Right lobe of liver (tissue), 6 donors: ENCODE data around the gene SLU7. TPM values are rescaled to one million over a fixed set of nuclear protein-coding genes. Genes with fewer than 3 reads are reported as not detected.

Experiments
- ATAC-seq, 4 donors: fragments of 200-7000 bp; cut with Tn5 transposase; one replicate each; pipeline ENCODE4 v1.9.1; 2020; ENCODE audit warnings: mild to moderate bottlenecking in 4 of 4, moderate library complexity in 4 of 4
- DNase-seq, 3 donors: peaks; one replicate each; pipeline ENCODE4 v3.0.0-alpha.2; 2020
- H3K27ac ChIP-seq, 3 donors: fragments of 200-600 bp; one replicate each; pipeline ENCODE4 v1.8.0; 2022
- H3K27me3 ChIP-seq, 2 donors: fragments of 200-600 bp; one replicate each; pipeline ENCODE4 v1.8.0; 2022
- H3K36me3 ChIP-seq, 4 donors: fragments of 200-600 bp; sonication (generic) in 1 of 4; one replicate each; pipeline versions ENCODE4 v1.5.1 to v1.8.0; 2017 to 2022; ENCODE audit warnings: control low read depth in 1 of 4
- H3K4me1 ChIP-seq, 4 donors: fragments of 200-600 bp; sonication (generic) in 1 of 4; one replicate each; pipeline versions ENCODE4 v1.5.1 to v1.8.0; 2017 to 2022; ENCODE audit warnings: control low read depth in 1 of 4
- H3K4me3 ChIP-seq, 3 donors: fragments of 200-600 bp; one replicate each; pipeline ENCODE4 v1.8.0; 2022
- H3K9me3 ChIP-seq, 4 donors: fragments of 200-600 bp; sonication (generic) in 1 of 4; one replicate each; pipeline versions ENCODE4 v1.5.1 to v1.8.0; 2017 to 2022; ENCODE audit warnings: control low read depth in 1 of 4
- POLR2A ChIP-seq: fragments of 450-650 bp; IDR thresholded peaks from one replicate; pipeline ENCODE4 v1.6.1; 2017; ENCODE audit warnings: antibody characterized with exemption, mild to moderate bottlenecking
- WGBS: methylation state at CpG from one replicate; pipeline ENCODE4 v1.1.6; 2018; ENCODE audit warnings: low coverage, low lambda C conversion rate; ENCODE audit not compliant: insufficient coverage; ENCODE audit errors: missing lambda C conversion rate; 5-methylcytosine and 5-hydroxymethylcytosine counted together
- intact Hi-C, 2 donors: fragments of 100-400 bp; cut with DNase I; formaldehyde crosslinking; loops; one replicate each; pipeline versions ENCODE4 v1.11.2 to v1.14.1; 2022
- total RNA-seq, 6 experiments: library from RNA; depleted of rRNA in 2 of 6; stranded (reverse); fragments of >200 nt in 2 of 6; fragmentation: NEBNext Ultra II Directional in 3 of 6; extraction: Animal tissue kit (Norgen Biotek cat#: 25700) in 3 of 6; gene quantifications; one replicate each; pipeline versions ENCODE4 v1.1.0 to v1.2.4, GENCODE V29; 2016 to 2023
- TF ChIP-seq, protein P1 (sequence below), 4 donors: fragments of 200-600 bp in 3 of 4; fragments of 450-650 bp in 1 of 4; IDR thresholded peaks; one replicate each; pipeline versions ENCODE4 v1.5.1 to v1.8.0; 2016 to 2022; ENCODE audit warnings: antibody characterized with exemption in 4 of 4, mild to moderate bottlenecking in 2 of 4
- donor health status: DM: no; HTN: yes; CAD: no.
- donor health status: DM: no; HTN: no; CAD: no.
- donor health status: DM: no; HTN: no; CAD: no.
- donor health status: DM: no; HTN: yes; CAD: no.
- donor health status: DM: no; HTN: yes; CAD: no.

The SLU7 gene
- total RNA-seq, 6 experiments from 2014 or later, result 11.6 to 19.4 (median 17.0) TPM

DNA sequence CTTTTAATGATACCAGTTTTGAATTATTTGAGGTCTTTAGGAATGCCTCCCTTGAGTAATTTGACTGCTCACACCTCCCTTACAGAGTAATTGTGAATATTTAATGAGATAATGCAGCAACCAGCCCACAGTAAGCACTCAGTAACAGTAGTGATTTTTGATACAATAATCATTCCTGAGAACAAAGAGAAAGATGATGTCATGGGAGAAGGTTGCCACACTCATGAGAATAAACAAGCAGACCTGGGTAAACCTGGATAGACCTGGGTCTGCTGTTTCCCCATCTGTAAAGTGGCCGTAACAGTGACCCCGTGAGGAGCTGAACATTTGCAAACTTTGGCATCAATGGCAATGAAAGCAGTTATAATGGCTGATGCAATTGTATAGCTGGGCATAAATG lies 52.7 kb downstream of the SLU7 start:
- Histone ChIP-seq H3K36me3 (no peaks in the 10 kb centered on the region), H3K4me1 (peaks cover 0 to 8% (median 0%) of the 10 kb centered on the region in 4 donors), H3K4me3 (no peak overlapping the region), H3K27ac (no peak overlapping the region), H3K27me3 (no peaks in the 10 kb centered on the region), H3K9me3 (no peaks in the 10 kb centered on the region)
- TF ChIP-seq, protein P1, sequence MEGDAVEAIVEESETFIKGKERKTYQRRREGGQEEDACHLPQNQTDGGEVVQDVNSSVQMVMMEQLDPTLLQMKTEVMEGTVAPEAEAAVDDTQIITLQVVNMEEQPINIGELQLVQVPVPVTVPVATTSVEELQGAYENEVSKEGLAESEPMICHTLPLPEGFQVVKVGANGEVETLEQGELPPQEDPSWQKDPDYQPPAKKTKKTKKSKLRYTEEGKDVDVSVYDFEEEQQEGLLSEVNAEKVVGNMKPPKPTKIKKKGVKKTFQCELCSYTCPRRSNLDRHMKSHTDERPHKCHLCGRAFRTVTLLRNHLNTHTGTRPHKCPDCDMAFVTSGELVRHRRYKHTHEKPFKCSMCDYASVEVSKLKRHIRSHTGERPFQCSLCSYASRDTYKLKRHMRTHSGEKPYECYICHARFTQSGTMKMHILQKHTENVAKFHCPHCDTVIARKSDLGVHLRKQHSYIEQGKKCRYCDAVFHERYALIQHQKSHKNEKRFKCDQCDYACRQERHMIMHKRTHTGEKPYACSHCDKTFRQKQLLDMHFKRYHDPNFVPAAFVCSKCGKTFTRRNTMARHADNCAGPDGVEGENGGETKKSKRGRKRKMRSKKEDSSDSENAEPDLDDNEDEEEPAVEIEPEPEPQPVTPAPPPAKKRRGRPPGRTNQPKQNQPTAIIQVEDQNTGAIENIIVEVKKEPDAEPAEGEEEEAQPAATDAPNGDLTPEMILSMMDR (IDR thresholded peaks at IDR 0.05), result no peak
- TF ChIP-seq POLR2A, result no peak
- DNase-seq, result no peak
- WGBS, result 39% methylated on average over 2 of the region's 2 CpGs
- intact Hi-C loops, result no loop called here
- no peak for ATAC-seq

DNA sequence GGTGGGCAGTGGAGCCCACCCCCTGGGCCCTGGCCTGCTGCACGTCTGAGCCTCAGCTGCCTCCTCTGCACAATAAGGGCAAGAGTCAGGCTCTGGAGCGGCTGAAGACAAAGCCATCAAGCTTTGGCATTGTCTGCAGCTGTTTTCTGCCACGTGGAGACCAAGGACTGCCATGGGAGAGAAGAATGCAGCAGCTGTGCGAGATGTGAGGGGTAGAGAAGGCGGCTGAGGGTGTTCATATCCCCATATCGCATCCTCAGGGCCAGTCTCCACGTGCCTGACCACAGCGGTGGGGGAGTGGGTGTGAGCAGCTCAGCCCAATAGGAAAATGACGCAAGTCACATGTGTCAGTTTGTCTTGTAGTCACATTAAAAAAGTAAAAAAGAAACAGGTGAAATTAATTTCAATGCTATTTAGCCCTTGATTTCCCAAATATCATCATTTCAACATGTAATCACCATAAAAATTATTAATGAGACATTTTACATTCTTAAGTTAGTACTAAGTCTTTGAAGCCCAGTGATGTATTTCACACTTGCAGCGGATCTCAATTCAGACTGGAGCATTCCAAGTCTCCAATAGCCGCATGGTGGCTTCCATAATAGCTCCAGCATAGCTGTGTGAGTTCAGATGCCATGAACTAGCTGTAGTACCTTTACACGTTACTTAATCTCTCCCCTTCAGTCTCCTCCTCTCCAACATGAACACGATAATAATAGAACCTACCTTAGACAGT lies 55.1 kb downstream of the SLU7 start:
- Histone ChIP-seq H3K27ac (no peak overlapping the region), H3K9me3 (no peaks in the 10 kb centered on the region), H3K36me3 (no peaks in the 10 kb centered on the region), H3K4me3 (no peak overlapping the region), H3K4me1 (no peaks in the 10 kb centered on the region), H3K27me3 (no peaks in the 10 kb centered on the region)
- intact Hi-C loops, result no loop called here
- no peak for DNase-seq
- WGBS, result 66% methylated on average over 9 of the region's 13 CpGs
- no peak for TF ChIP-seq POLR2A
- TF ChIP-seq, protein P1 (IDR thresholded peaks at IDR 0.05), result no peak
- no peak for ATAC-seq

GRCh38 chr5:160363211-160363610 lies 55.7 kb downstream of the SLU7 start:
- H3K27ac ChIP-seq, result no peak overlapping the region
- no peak for ATAC-seq
- no peaks in the 10 kb centered on the region for H3K27me3 ChIP-seq
- no peaks in the 10 kb centered on the region for H3K36me3 ChIP-seq
- intact Hi-C loops, result no loop called here
- 65% methylated on average over 2 of the region's 3 CpGs for WGBS
- no peak for TF ChIP-seq POLR2A
- TF ChIP-seq, protein P1 (IDR thresholded peaks at IDR 0.05), result no peak
- H3K9me3 ChIP-seq, result no peaks in the 10 kb centered on the region
- no peaks in the 10 kb centered on the region for H3K4me1 ChIP-seq
- no peak overlapping the region for H3K4me3 ChIP-seq
- DNase-seq, result no peak

DNA sequence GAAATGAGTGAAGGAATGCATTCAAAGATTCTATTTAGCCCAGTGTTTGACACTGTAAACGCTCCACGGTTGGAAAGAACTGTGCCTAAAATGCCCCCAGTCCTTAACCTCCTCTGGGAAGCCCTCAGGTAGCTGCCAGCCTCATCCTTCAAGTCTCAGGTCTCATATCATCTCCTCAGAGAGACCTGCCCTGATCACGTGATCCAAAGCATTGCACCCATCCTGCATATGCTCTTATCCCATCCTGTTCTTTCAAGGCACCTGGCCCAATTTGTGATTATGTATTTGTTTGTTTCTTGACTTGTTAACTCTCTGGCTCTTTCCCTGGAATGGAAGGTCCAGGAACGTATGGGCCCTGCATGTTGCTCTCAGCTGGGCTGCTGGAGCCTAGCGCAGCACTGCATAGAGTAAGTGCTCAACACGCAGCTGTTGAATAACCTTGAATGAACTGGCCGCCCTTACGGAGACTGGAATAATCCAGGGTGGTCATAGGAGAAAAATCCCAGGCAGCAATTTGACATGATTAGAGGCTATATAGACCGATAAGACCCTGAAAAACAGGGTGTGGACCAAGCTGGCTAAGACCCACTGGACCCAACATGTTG lies 57.2 kb downstream of the SLU7 start:
- H3K27me3 ChIP-seq, result no peaks in the 10 kb centered on the region
- intact Hi-C loops, result no loop called here
- H3K4me1 ChIP-seq, result no peaks in the 10 kb centered on the region
- no peaks in the 10 kb centered on the region for H3K9me3 ChIP-seq
- no peaks in the 10 kb centered on the region for H3K36me3 ChIP-seq
- no peak overlapping the region for H3K27ac ChIP-seq
- no peak overlapping the region for H3K4me3 ChIP-seq
- ATAC-seq, result no peak
- no peak for TF ChIP-seq POLR2A
- TF ChIP-seq, protein P1 (IDR thresholded peaks at IDR 0.05), result no peak
- DNase-seq, result no peak
- 72% methylated on average over 6 of the region's 9 CpGs for WGBS
